ENCODE measurements around the gene FES. TPM values are rescaled to one million over a fixed set of nuclear protein-coding genes. Genes with fewer than 3 reads are reported as not detected.

FES gene
- polyA plus RNA-seq, 3 donors = 140 to 260 (median 157) TPM

- no peak overlapping the region for H2AFZ ChIP-seq (ENCODE audit: insufficient read depth, low read depth, low read length, poor library complexity, severe bottlenecking)
- Mint-ChIP-seq H3K27me3 (ENCODE audit: low read depth in 3 of 3) (peaks cover 0 to 2% (median 0%) of the 10 kb centered on the region in 3 donors), H3K4me1 (peaks cover 76% of the 10 kb centered on the region), H3K4me3 (no peak overlapping the region), H3K36me3 (peaks cover 3 to 5% of the 10 kb centered on the region in 2 donors), H3K27ac (peak overlapping the region in 1 of 7 donors; percentile 31), H3K9me3 (no peaks in the 10 kb centered on the region)
- H3K9ac ChIP-seq (ENCODE audit: insufficient read depth, low read length, poor library complexity, severe bottlenecking) = no peak overlapping the region
- intact Hi-C loops (cut with micrococcal nuclease) = loop anchor here in 1 of 2 donors (10.0 kb wide), 1 partner anchor 301 kb away; no protein-coding TSS in a partner anchor
- DNase-seq = no peak
- peaks cover 4% of the 10 kb centered on the region for H3K79me2 ChIP-seq (ENCODE audit: insufficient read depth, low read length)
- no peaks in the 10 kb centered on the region for H3K9me3 ChIP-seq (replicated peaks in 1 of 2; ENCODE audit: control insufficient read depth in 1 of 2, insufficient read depth in 1 of 2, low read length in 2 of 2)
- no peaks in the 10 kb centered on the region for H3K27me3 ChIP-seq (ENCODE audit: control insufficient read depth in 2 of 2, insufficient read depth in 2 of 2, low read length in 2 of 2)
- no peak overlapping the region for H3K4me2 ChIP-seq (replicated peaks; ENCODE audit: extremely low read depth, low read length, poor library complexity, severe bottlenecking)
- no peak overlapping the region for H3K27ac ChIP-seq (ENCODE audit: low read depth in 1 of 2, low read length in 2 of 2)
- H3K4me1 ChIP-seq (ENCODE audit: control insufficient read depth in 1 of 2, insufficient read depth in 2 of 2, low read length in 2 of 2) = peaks cover 74 to 93% of the 10 kb centered on the region in 2 donors
- H4K20me1 ChIP-seq (ENCODE audit: insufficient read depth, low read length) = no peaks in the 10 kb centered on the region
- 100% methylated on average over 2 of the region's 4 CpGs for WGBS (ENCODE audit: insufficient coverage)
- H3K36me3 ChIP-seq (replicated peaks in 1 of 2; ENCODE audit: control insufficient read depth in 1 of 2, insufficient read depth in 2 of 2, low read length in 2 of 2) = no peaks in the 10 kb centered on the region
- H3K4me3 ChIP-seq (replicated peaks in 1 of 3; ENCODE audit: low read depth in 2 of 3, low read length in 3 of 3) = no peak overlapping the region
- no peak for TF ChIP-seq CTCF (IDR thresholded peaks at IDR 0.05)
These were observed 18.6 kb upstream of the FES start for GRCh38 chr15:90865702-90866101.

- DNase-seq = no peak
- Histone ChIP-seq H3K4me2 (replicated peaks; ENCODE audit: extremely low read depth, low read length, poor library complexity, severe bottlenecking) (no peak overlapping the region), H3K27ac (ENCODE audit: low read depth in 1 of 2, low read length in 2 of 2) (no peak overlapping the region), H2AFZ (ENCODE audit: insufficient read depth, low read depth, low read length, poor library complexity, severe bottlenecking) (no peak overlapping the region), H3K27me3 (ENCODE audit: control insufficient read depth in 2 of 2, insufficient read depth in 2 of 2, low read length in 2 of 2) (no peaks in the 10 kb centered on the region), H3K4me3 (replicated peaks in 1 of 3; ENCODE audit: low read depth in 2 of 3, low read length in 3 of 3) (no peak overlapping the region), H4K20me1 (ENCODE audit: insufficient read depth, low read length) (no peaks in the 10 kb centered on the region), H3K9ac (ENCODE audit: insufficient read depth, low read length, poor library complexity, severe bottlenecking) (no peak overlapping the region), H3K4me1 (ENCODE audit: control insufficient read depth in 1 of 2, insufficient read depth in 2 of 2, low read length in 2 of 2) (peaks cover 71 to 91% of the 10 kb centered on the region in 2 donors), H3K36me3 (replicated peaks in 1 of 2; ENCODE audit: control insufficient read depth in 1 of 2, insufficient read depth in 2 of 2, low read length in 2 of 2) (no peaks in the 10 kb centered on the region), H3K9me3 (replicated peaks in 1 of 2; ENCODE audit: control insufficient read depth in 1 of 2, insufficient read depth in 1 of 2, low read length in 2 of 2) (no peaks in the 10 kb centered on the region), H3K79me2 (ENCODE audit: insufficient read depth, low read length) (peaks cover 9% of the 10 kb centered on the region)
- intact Hi-C loops (cut with micrococcal nuclease) = loop anchor here in 1 of 2 donors (10.0 kb wide), 1 partner anchor 301 kb away; no protein-coding TSS in a partner anchor
- no peak for TF ChIP-seq CTCF (IDR thresholded peaks at IDR 0.05)
- Mint-ChIP-seq H3K4me3 (peak overlapping the region in 1 of 2 donors; percentile 52), H3K9me3 (no peaks in the 10 kb centered on the region), H3K27ac (peak overlapping the region in 2 of 7 donors; percentile 9 to 50), H3K27me3 (ENCODE audit: low read depth in 3 of 3) (peaks cover 0 to 2% (median 0%) of the 10 kb centered on the region in 3 donors), H3K36me3 (peaks cover 3 to 5% of the 10 kb centered on the region in 2 donors), H3K4me1 (peaks cover 74% of the 10 kb centered on the region)
- 94% methylated on average over 15 of the region's 16 CpGs for WGBS (ENCODE audit: insufficient coverage)
These were observed 18.1 kb upstream of the FES start for GRCh38 chr15:90866161-90866715.
